Endometrial microvascular endothelial cells (primary cell): ENCODE data around the gene EFR3B. TPM values are rescaled to one million over a fixed set of nuclear protein-coding genes. Genes with fewer than 3 reads are reported as not detected.

Experiments
- in situ Hi-C: cut with HindIII; loops from 2 replicates; pipeline ENCODE4 v1.10.0; 2017; ENCODE audit warnings: low sequenced_read_pairs, low pct_unique_long_range_greater_than_20kb; ENCODE audit errors: inconsistent ontology term
- total RNA-seq: library from RNA; depleted of rRNA; stranded (reverse); fragments of >200 nt; gene quantifications from one replicate; pipeline ENCODE4 v1.2.3, GENCODE V29; 2015; ENCODE audit errors: inconsistent ontology term

EFR3B gene
- total RNA-seq, 1 donor from 2014 or later = 0.65 TPM

DNA sequence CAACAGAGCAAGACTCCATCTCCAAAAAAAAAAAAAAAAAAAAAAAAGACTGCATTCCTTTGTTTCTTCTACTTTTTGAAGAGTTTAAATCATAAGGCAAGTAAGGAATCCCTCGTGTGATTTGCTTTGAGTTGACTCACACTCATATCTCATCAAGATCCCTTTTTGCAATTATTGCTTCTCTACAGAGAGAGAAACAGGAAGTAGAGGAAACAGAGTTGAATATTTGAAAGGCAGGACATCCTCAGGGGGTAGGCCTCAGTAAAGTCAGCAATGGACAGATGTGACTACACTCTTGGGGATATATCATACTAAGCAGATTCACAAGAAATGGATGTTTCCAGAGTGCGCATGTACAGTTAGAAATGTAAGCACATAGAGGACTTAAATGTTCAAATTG is 11.2 kb upstream of the EFR3B start:
- in situ Hi-C loops = no loop called here

- in situ Hi-C loops = no loop called here
Measured at GRCh38 chr2:25032094-25032493, 9.8 kb upstream of the EFR3B start.

GRCh38 chr2:25032901-25033300 is 9.0 kb upstream of the EFR3B start:
- in situ Hi-C loops = no loop called here

GRCh38 chr2:25034081-25034480 is 7.8 kb upstream of the EFR3B start:
- in situ Hi-C loops = no loop called here

DNA sequence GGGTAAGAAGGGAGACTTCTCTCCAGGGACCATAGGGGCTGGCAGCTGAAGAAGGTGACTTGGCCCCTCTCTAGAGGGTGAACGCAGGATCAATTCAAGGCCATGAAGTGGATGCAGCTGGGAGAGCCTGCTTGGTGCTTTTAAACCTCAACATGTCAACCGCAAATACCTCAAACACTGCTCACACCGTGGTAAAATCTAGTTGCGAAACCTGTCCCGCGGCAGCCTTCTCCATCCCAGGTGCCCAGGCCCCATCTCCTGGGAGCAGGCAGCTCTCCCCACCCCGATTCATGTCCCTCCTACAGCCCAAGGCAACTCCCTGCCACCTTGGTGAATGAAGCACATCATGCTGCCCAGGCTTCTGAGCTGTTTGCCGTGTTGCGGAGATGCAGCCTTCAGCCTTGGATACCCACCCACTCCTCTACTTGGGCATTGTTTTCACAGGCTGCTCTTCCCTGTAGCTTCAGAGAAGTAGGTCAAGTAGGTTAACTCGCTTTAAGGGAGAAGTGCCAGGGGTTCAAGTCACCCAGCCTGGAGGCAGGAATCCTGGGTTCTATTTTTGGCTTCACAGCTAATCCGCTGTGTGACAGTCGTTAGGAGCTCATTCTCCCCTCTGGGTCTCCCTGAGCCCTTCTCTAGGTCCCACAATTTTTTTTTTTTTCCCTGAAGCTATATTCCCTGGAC is 6.2 kb upstream of the EFR3B start:
- in situ Hi-C loops = no loop called here

DNA sequence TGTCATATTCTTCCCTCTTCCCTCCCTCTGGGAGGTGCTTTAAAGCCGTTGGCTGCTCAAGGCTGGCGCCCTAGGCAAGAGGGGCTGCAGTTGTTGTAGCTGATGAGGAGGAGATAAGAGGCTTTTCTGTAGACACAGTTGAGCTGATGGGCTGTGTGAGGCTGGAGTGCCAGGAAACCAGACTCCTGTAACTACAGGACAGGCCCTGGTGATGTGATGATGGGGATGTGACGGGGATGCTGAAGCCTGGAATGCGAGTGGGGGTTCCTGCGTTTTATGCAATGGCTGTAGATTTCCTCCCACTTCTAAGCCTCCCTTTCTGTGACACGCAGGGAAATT is 5.7 kb upstream of the EFR3B start:
- in situ Hi-C loops = no loop called here

GRCh38 chr2:25039126-25039525 is 2.8 kb upstream of the EFR3B start:
- in situ Hi-C loops = no loop called here

DNA sequence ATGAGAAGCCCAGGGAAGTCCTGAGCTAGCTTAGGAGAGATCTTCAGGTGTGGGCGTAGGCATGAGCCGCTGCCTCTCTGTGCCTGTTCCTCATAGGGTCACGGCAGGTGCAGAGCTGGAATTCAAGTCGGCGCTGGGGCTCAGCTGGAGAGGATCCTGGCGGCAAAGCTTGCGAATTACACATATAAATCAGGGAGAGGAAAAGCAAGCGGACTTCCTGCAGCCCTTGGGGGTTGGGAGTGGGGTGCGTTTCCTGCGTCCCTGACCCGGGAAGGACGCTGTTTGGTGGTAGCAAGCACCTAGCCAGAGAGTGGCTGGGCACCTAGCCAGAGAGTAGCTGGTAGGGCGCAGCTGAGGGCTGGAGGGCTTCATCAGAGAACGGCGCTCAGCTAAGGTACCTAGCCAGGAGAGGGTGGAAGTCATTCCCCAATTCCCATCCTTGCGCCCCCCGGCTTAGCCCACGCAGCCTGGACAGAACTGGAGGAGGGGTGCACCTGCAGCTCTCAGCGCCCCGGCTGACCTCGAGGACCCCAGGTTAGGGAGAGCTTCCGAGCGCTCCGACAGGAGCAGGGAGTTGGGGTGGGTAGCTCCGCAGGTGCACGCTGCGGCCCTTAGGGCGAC is 459 bp upstream of the EFR3B start:
- in situ Hi-C loops = no loop called here

DNA sequence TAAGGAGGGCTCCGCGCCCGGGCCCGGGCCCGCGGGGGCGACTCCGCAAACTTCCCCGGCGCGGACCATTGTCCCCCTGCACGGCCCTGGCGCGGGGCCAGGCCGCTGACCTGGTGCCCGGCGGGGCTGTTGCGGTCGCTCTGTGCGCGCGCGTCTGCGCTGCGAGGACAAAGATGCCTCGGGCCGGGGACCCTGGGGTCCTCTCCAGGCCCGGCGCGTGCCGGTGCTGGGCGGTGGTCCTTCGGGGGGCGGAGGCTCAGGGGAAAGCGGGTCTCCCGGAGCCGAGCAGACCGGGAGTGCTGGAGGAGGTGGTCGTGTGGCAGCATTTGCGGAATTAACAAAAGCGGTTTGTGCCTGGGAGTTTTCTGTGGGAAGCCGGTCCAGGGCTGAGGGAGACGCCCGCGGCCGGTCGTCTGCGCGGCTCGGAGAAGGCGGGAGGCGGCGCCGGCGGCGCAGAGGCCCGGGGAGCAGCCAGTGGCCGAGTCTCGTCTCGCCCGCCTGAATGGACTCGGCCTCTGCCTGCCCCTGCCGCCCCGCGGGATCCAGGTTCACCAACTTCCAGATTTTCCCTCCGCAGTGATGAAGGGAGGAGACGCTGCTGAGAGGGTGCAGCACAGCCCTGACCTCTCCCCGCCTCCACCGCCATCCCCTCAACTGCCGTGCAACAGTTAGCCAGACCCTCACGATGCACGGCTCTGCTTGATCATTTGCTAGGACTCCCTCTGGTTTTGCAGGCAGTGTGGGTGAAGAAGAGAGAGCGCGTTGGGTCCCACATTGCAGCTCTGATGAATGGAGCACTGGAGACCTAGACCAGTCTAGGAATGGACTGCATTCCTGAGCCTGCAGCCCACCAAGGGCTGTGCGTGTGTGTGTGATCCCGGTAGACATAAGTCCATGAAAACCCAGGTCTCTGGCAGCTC is 705 bp downstream of the EFR3B start:
- in situ Hi-C loops = no loop called here

GRCh38 chr2:25043241-25043867 is 1.5 kb downstream of the EFR3B start:
- in situ Hi-C loops = no loop called here

DNA sequence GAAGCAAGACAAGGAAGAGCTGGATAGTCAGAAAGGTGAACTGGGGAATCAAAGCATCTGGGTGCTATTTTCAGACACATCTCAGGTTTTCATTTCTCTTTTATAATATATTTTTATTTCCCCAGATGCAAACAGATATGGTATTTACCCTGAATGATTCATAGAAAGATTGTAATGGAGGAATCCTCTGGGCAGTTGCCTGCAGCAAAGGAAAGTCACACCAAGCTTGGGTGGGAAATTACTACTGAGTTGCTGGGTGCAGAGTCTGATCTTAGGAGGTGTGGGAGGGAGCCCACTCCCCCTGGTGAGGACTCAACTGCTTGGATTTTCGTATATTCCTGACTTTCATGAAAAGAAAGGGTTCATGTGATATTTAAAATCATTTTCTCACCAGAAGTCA is 2.1 kb downstream of the EFR3B start:
- in situ Hi-C loops = no loop called here

DNA sequence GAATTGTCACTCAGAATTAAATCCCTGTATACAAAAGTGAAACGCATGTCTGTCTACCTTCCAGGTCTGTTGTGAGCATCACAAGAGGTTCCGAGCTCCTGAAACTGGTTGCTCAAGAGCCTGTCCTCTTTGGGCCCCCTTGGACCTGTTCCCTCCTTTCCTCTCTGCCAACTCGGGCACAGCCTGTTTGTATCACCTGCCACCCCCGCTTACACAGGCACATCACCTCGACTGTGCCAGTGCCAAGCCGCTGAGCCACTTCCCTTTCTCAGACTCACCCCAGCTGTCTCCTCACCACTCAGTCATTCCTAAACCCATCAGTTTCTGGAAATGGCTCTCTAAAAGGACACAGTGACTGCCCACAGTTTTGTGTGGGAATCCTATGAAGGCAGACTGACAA is 3.1 kb downstream of the EFR3B start:
- in situ Hi-C loops = no loop called here

DNA sequence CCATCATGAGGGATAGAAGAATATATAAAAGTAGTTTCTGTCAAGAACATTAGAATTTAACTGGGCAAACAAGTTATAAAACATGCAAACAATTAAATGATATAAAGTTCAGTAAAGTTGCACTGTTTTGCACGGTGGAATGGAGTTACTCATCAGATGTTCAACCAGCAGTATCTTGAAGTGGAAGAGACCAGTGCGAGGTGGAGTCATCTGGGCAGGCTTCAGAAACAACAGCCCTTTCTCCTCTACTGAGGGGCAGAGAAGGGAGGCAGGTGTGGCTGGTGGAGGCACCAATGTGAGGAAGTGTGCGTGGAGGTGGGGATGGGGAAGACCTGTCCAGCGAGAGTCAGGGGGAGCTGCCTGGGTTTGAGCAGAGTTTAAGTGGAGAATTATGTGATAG is 7.5 kb downstream of the EFR3B start:
- in situ Hi-C loops = no loop called here

DNA sequence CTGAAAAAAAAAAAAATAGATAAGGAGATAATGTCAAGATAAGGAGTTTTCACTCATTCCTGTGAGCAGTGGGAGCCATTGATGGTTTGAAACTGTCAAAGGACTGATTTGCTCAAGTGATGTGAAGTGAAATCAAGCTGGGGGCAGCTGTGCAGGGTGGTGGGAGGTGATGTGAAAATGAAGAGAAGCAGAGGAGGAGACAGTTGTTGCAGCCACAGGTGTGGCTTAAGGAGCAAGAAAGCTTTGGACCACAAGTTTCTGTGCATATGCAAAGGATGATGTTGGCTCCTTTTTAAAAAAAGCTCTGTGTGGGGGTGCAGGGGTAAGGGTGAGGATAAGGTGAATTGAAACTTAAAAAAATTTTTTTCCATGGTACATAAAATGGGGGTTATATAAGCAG is 8.3 kb downstream of the EFR3B start:
- in situ Hi-C loops = no loop called here

GRCh38 chr2:25053041-25053440 is 11.2 kb downstream of the EFR3B start:
- in situ Hi-C loops = no loop called here

- in situ Hi-C loops = no loop called here
Measured at GRCh38 chr2:25054720-25055119, 12.8 kb downstream of the EFR3B start.

- in situ Hi-C loops = no loop called here
Measured at GRCh38 chr2:25055376-25055920, 13.6 kb downstream of the EFR3B start.

- in situ Hi-C loops = no loop called here
Measured at GRCh38 chr2:25056098-25056821, 14.4 kb downstream of the EFR3B start.

DNA sequence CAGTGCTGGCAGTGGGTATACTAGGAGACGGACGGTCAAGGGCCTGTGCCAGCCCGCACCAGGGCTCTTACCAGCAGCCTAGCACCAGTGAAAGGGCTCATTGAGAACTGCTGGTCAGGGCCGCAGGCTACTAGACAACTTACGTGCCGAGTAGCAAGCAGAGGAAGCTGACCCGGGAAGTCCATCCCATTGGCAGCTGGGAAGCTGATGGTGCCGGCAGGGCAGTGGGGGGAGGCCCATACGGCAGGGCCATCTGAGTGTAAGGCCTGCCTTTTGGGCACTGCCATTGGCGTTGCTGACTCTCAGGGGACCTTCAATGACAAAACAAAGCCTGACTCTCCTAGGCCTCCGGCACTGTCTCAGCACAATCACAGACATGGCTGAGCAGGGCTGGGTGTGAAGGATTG is 20.6 kb downstream of the EFR3B start:
- in situ Hi-C loops = no loop called here
